WERI-Rb-1 (cell line): Measurements from ENCODE around the gene PDE4B.
"Not testable (repeated sequence)": the region's sequence is repeated elsewhere in the genome, so short reads cannot be mapped to it uniquely, and the experiment has no call there.

Experiments used
- DNase-seq: peaks from one replicate; pipeline ENCODE4 v3.0.0-alpha.2; 2020
- H3K27ac ChIP-seq: fragments of 250-450 bp; sonication (Bioruptor Pico); 2 replicates; pipeline ENCODE4 v1.5.1; 2020; ENCODE audit warnings: mild to moderate bottlenecking, moderate library complexity
- H3K27me3 ChIP-seq: fragments of 250-450 bp; sonication (Bioruptor Pico); 2 replicates; pipeline ENCODE4 v1.5.1; 2021; ENCODE audit warnings: mild to moderate bottlenecking, low read depth, moderate library complexity; ENCODE audit not compliant: insufficient read depth, severe bottlenecking
- H3K36me3 ChIP-seq: fragments of 250-450 bp; sonication (Bioruptor Pico); 2 replicates; pipeline ENCODE4 v1.5.1; 2020; ENCODE audit warnings: mild to moderate bottlenecking, moderate library complexity
- H3K4me3 ChIP-seq: 2 replicates; pipeline ENCODE4 v1.5.1; 2011; ENCODE audit warnings: low read depth, mild to moderate bottlenecking, control low read depth, low read length
- H3K9me3 ChIP-seq: fragments of 250-450 bp; sonication (Bioruptor Pico); 2 replicates; pipeline ENCODE4 v1.5.1; 2021; ENCODE audit warnings: mild to moderate bottlenecking, moderate library complexity; ENCODE audit not compliant: severe bottlenecking
- CTCF ChIP-seq: IDR thresholded peaks from 2 replicates; pipeline ENCODE4 v1.5.1; 2011; ENCODE audit warnings: low read depth, mild to moderate bottlenecking, control low read depth, inconsistent platforms, low read length

PDE4B gene

GRCh38 chr1:66320231-66320630 is 527.5 kb downstream of the PDE4B start:
- Histone ChIP-seq H3K9me3 (no peaks in the 10 kb centered on the region), H3K36me3 (no peaks in the 10 kb centered on the region), H3K4me3 (no peak overlapping the region), H3K27me3 (no peaks in the 10 kb centered on the region), H3K27ac (no peak overlapping the region)
- TF ChIP-seq CTCF, result no peak
- no peak for DNase-seq

DNA sequence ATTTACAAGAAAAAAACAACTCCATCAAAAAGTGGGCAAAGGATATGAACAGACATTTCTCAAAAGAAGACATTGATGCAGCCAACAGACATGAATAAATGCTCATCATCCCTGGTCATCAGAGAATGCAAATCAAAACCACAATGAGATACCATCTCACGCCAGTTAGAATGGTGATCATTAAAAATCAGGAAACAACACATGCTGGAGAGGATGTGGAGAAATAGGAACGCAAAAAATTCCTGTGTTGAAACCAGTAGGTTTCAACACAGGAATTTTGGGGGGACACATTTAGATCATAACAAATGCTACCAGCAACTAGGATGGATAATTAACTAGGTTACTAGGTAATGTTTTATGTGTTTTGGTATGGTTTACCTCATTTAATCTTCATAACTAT is 529.8 kb downstream of the PDE4B start:
- H3K27ac ChIP-seq, H3K27me3 ChIP-seq, DNase-seq, H3K4me3 ChIP-seq, H3K9me3 ChIP-seq, H3K36me3 ChIP-seq: not testable (repeated sequence)

- no peak overlapping the region for H3K27ac ChIP-seq
- H3K36me3 ChIP-seq, result no peaks in the 10 kb centered on the region
- TF ChIP-seq CTCF, result no peak
- no peak for DNase-seq
- no peaks in the 10 kb centered on the region for H3K9me3 ChIP-seq
- H3K4me3 ChIP-seq, result no peak overlapping the region
- no peaks in the 10 kb centered on the region for H3K27me3 ChIP-seq
These were observed 531.4 kb downstream of the PDE4B start for GRCh38 chr1:66323958-66324625.

GRCh38 chr1:66325594-66326380 is 533.1 kb downstream of the PDE4B start:
- H3K9me3 ChIP-seq, result no peaks in the 10 kb centered on the region
- H3K4me3 ChIP-seq, result no peak overlapping the region
- H3K27me3 ChIP-seq, result no peaks in the 10 kb centered on the region
- H3K27ac ChIP-seq, result no peak overlapping the region
- no peak for DNase-seq
- H3K36me3 ChIP-seq, result no peaks in the 10 kb centered on the region
- no peak for TF ChIP-seq CTCF

- no peak for TF ChIP-seq CTCF
- H3K4me3 ChIP-seq, result no peak overlapping the region
- no peaks in the 10 kb centered on the region for H3K9me3 ChIP-seq
- no peak overlapping the region for H3K27ac ChIP-seq
- no peak for DNase-seq
- no peaks in the 10 kb centered on the region for H3K36me3 ChIP-seq
- H3K27me3 ChIP-seq, result no peaks in the 10 kb centered on the region
These were observed 534.2 kb downstream of the PDE4B start for GRCh38 chr1:66326867-66327266.

DNA sequence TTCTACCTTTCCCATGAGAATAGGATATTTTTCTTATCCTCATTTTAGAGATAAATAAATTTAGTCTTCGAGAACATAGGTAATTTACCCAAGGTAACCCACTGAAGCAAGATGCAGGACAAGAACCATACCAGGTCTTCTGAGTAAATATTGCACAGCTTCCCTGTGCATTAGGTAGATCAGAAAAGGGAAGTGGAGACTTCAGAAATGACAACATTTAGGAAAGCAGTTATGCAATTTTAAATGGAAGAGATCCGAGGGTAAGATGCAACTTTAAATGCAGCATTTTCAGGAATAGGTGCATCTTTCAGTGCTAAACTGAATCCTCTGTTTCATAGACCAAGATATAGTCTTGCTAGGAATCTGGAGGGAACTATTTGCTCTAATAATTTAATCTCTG is 534.9 kb downstream of the PDE4B start:
- Histone ChIP-seq H3K9me3 (no peaks in the 10 kb centered on the region), H3K36me3 (no peaks in the 10 kb centered on the region), H3K27me3 (no peaks in the 10 kb centered on the region), H3K4me3 (no peak overlapping the region), H3K27ac (no peak overlapping the region)
- no peak for DNase-seq
- no peak for TF ChIP-seq CTCF
